ENCODE results near the gene POC1A. TPM values are rescaled to one million over a fixed set of nuclear protein-coding genes. Genes with fewer than 3 reads are reported as not detected.

Gene POC1A
- total and polyA plus RNA-seq, 2 donors (not counting 3 experiments of a cell fraction or from before 2014, with no cell fraction given) = 14.8 to 19.4 TPM

- TF ChIP-seq POLR2AphosphoS5 (IDR thresholded peaks at IDR 0.05; ENCODE audit: insufficient read depth, low read depth, low read length) (peak; percentile 17), FOS (IDR thresholded peaks at IDR 0.05; ENCODE audit: borderline replicate concordance, insufficient read depth, low read length) (no peak)
- Histone ChIP-seq H3K4me1 (ENCODE audit: control insufficient read depth, extremely low read depth, insufficient read depth, low read length) (peaks cover 39% of the 10 kb centered on the region), H3K9ac (replicated peaks; ENCODE audit: extremely low read depth, insufficient read depth, low read length) (peak within 1 kb of the TSS; percentile 79), H4K20me1 (replicated peaks; ENCODE audit: control insufficient read depth, extremely low read depth, insufficient read depth, low read length) (no peaks in the 10 kb centered on the region), H3K79me2 (ENCODE audit: control insufficient read depth, insufficient read depth, low read length) (peaks cover 31% of the 10 kb centered on the region), H3K4me3 (replicated peaks in 1 of 3; ENCODE audit: insufficient read depth in 1 of 3, low read depth in 1 of 3, low read length in 3 of 3) (peak within 1 kb of the TSS; percentile 73 to 80 (median 78)), H3K27ac (ENCODE audit: insufficient read depth, low read depth, low read length) (peak within 1 kb of the TSS; percentile 76), H3K9me1 (replicated peaks; ENCODE audit: control insufficient read depth, extremely low read depth, insufficient read depth, low read length) (no peaks in the 10 kb centered on the region), H3K36me3 (ENCODE audit: control insufficient read depth in 2 of 2, extremely low read depth in 1 of 2, insufficient read depth in 2 of 2, low read length in 2 of 2) (no peaks in the 10 kb centered on the region), H3K4me2 (ENCODE audit: insufficient read depth, low read length) (peak within 1 kb of the TSS; percentile 77), H2AFZ (ENCODE audit: low read depth, low read length) (peak within 1 kb of the TSS; percentile 91), H3K9me3 (replicated peaks; ENCODE audit: control insufficient read depth, insufficient read depth, low read length) (no peaks in the 10 kb centered on the region), H3K27me3 (ENCODE audit: control insufficient read depth in 2 of 2, insufficient read depth in 2 of 2, low read length in 2 of 2) (no peaks in the 10 kb centered on the region)
- ChIA-PET CTCF (interaction anchor here (0.6 to 10.4 kb wide), 33 partner anchors 10 to 164 kb away, joined by 3 to 260 read pairs (median 5); partner anchors contain the start of genes ABHD14B, ACY1, POC1A and RPL29), POLR2A (interaction anchor here (0.5 to 2.2 kb wide), 8 partner anchors 10 to 98 kb away, joined by 3 to 10 read pairs (median 3); partner anchors contain the start of gene RPL29)
- no peak for DNase-seq (ENCODE audit: low read depth, low spot score)
- FAIRE-seq = no peak
- dilution Hi-C loops (cut with MboI; ENCODE audit: extremely low pct_ligation_motif_present, low sequenced_read_pairs) (no loop called here), intact Hi-C loops (cut with micrococcal nuclease) (no loop called here)
- no TSS peak for BruUV-seq (replicated peaks)
These were observed 97.7 kb downstream of the POC1A start, which contains the start of gene DUSP7 for GRCh38 chr3:52056521-52056967. Gene DUSP7 (minus strand): TSS chr3:52056571. CDS start chr3:52056366, 205 bp downstream.

DNA sequence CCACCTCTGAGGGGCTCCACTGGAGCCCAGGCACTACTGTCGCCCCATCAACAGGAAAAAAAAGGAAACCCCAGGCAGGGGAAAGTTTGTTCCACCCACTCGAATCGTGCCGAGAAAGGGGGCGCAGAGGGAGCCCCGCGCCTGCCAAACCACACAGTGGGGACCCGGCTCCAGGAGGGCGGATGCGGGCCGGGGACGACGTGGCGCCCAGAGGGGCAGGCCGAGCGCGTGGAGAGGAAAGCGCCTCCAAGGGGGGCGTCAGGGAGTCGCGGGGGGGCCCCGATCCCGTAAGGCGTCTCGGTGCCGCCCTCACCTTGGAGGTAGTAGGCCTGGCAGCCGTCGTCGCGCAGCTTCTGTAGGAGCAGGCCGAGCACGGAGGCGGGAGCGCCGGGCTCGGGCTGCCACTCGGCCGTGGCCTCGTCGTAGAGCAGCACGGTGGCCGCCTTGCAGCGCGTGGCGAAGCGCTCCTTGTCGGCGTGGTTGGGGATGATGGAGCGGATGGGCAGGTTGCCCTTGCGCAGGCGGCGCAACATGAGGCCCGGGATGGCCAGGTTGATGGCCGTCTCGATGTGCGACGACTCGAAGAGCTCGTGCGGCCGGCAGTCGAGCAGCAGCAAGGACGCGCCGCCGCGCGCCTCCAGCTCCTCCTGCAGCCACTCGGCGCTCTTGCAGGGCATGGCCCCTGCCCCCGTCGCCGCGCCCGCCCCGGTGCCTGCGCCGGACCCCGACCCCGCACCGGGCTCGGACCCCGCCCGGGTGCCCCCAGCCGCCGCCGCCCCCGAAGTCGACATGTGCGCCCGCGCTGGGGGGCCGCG is 98.5 kb downstream of the POC1A start:
- TF ChIP-seq CTCF (IDR thresholded peaks at IDR 0.05; ENCODE audit: extremely low read depth in 1 of 2, insufficient read depth in 1 of 2, low read depth in 1 of 2, low read length in 2 of 2) (peak; percentile 19 to 45), EZH2 (IDR thresholded peaks at IDR 0.05; ENCODE audit: borderline replicate concordance, low read depth, low read length, severe bottlenecking) (no peak), MYC (IDR thresholded peaks at IDR 0.05; ENCODE audit: low read depth, low read length) (no peak), FOS (IDR thresholded peaks at IDR 0.05; ENCODE audit: borderline replicate concordance, insufficient read depth, low read length) (no peak), JUN (IDR thresholded peaks at IDR 0.05; ENCODE audit: borderline replicate concordance, insufficient read depth, insufficient read length, low read depth) (no peak), POLR2A (IDR thresholded peaks at IDR 0.05; ENCODE audit: low read depth, low read length) (peak; percentile 19), MAX (IDR thresholded peaks at IDR 0.05; ENCODE audit: insufficient read depth, insufficient read length) (peak; percentile 9), GATA2 (IDR thresholded peaks at IDR 0.05; ENCODE audit: insufficient read depth, insufficient read length, low read depth, low read length) (no peak), POLR2AphosphoS5 (IDR thresholded peaks at IDR 0.05; ENCODE audit: insufficient read depth, low read depth, low read length) (peak; percentile 67)
- FAIRE-seq (peak; percentile 40), DNase-seq (ENCODE audit: low read depth, low spot score) (peak; percentile 58)
- Histone ChIP-seq H3K27ac (ENCODE audit: insufficient read depth, low read depth, low read length) (peak overlapping the region; percentile 76), H2AFZ (ENCODE audit: low read depth, low read length) (peak overlapping the region; percentile 49), H3K9me3 (replicated peaks; ENCODE audit: control insufficient read depth, insufficient read depth, low read length) (no peaks in the 10 kb centered on the region), H4K20me1 (replicated peaks; ENCODE audit: control insufficient read depth, extremely low read depth, insufficient read depth, low read length) (no peaks in the 10 kb centered on the region), H3K36me3 (ENCODE audit: control insufficient read depth in 2 of 2, extremely low read depth in 1 of 2, insufficient read depth in 2 of 2, low read length in 2 of 2) (peaks cover 0 to 5% of the 10 kb centered on the region in 2 experiments), H3K79me2 (ENCODE audit: control insufficient read depth, insufficient read depth, low read length) (peaks cover 39% of the 10 kb centered on the region), H3K4me3 (replicated peaks in 1 of 3; ENCODE audit: insufficient read depth in 1 of 3, low read depth in 1 of 3, low read length in 3 of 3) (peak overlapping the region; percentile 73 to 80 (median 78)), H3K9me1 (replicated peaks; ENCODE audit: control insufficient read depth, extremely low read depth, insufficient read depth, low read length) (no peaks in the 10 kb centered on the region), H3K27me3 (ENCODE audit: control insufficient read depth in 2 of 2, insufficient read depth in 2 of 2, low read length in 2 of 2) (no peaks in the 10 kb centered on the region), H3K9ac (replicated peaks; ENCODE audit: extremely low read depth, insufficient read depth, low read length) (peak overlapping the region; percentile 79), H3K4me2 (ENCODE audit: insufficient read depth, low read length) (peak overlapping the region; percentile 77), H3K4me1 (ENCODE audit: control insufficient read depth, extremely low read depth, insufficient read depth, low read length) (peaks cover 40% of the 10 kb centered on the region)
- ChIA-PET POLR2A (interaction anchor here (0.5 to 2.2 kb wide), 4 partner anchors 9 to 60 kb away, joined by 3 to 10 read pairs (median 6); partner anchors contain the start of gene RPL29), CTCF (interaction anchor here (0.6 to 10.4 kb wide), 28 partner anchors 9 to 164 kb away, joined by 3 to 260 read pairs (median 5); partner anchors contain the start of genes ABHD14B, ACY1, POC1A and RPL29)
- BruUV-seq (replicated peaks) = TSS peak; percentile 8
- intact Hi-C loops (cut with micrococcal nuclease) (no loop called here), dilution Hi-C loops (cut with MboI; ENCODE audit: extremely low pct_ligation_motif_present, low sequenced_read_pairs) (no loop called here)

Data from endothelial cell of umbilical vein (primary cell).